HG02973 (cell line): ENCODE data around the gene OR10V1.

ENCODE experiments used
- ATAC-seq: cut with Tn5 transposase; IDR thresholded peaks from one replicate; pipeline ENCODE4 v1.9.1; 2021; ENCODE audit warnings: moderate library complexity; ENCODE audit not compliant: unreplicated experiment

OR10V1 gene, protein sequence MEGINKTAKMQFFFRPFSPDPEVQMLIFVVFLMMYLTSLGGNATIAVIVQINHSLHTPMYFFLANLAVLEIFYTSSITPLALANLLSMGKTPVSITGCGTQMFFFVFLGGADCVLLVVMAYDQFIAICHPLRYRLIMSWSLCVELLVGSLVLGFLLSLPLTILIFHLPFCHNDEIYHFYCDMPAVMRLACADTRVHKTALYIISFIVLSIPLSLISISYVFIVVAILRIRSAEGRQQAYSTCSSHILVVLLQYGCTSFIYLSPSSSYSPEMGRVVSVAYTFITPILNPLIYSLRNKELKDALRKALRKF

GRCh38 chr11:59713745-59714144 is at the start of gene OR10V1:
Gene OR10V1 (minus strand): TSS chr11:59713845. CDS start chr11:59713845, 0 bp downstream.
- ATAC-seq = no peak

DNA sequence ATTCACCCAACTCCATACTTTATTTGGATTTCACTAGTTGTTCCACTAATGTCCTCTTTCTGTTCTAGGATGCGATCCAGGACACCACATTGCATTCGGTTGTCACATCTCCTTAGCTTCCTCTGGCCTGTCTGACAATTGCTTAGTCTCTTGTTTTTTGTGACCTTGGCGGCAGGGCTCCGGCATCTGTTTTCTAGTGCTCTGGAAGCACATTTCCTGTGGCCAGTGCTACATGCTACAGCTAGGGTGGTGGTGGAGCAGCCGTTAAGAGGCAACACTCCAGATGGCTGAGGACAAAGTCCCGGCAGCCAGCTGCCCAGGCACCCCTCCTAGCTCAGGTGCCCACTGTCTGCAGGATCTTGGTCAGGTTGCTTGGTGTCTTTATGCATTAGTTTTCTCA is 48.3 kb upstream of the OR10V1 start:
- no peak for ATAC-seq

- no peak for ATAC-seq
These were observed 47.1 kb upstream of the OR10V1 start for GRCh38 chr11:59760771-59761170.

GRCh38 chr11:59759900-59760299 is 46.3 kb upstream of the OR10V1 start:
- ATAC-seq = no peak

- ATAC-seq = no peak
These were observed 44.9 kb upstream of the OR10V1 start for GRCh38 chr11:59758401-59759037.

DNA sequence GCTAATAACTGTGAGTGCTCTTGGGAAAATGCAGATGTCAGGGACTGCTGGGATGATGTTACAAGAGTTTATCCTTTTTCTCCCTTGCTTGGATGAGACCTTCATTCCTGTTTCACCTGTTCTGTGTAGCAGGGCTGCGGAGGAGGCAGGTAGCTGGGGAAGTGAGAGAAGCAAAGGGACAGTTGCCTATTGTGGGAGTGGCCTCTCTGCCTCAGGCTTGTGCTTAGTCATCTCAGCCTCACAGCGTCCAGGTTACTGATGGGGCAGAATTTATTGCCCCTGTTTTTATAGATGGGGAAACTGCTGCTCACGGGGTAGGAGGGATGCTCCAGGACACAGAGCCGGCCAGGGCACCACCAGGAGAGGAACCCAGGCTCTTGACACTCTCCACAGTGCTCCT is 43.2 kb upstream of the OR10V1 start:
- no peak for ATAC-seq

DNA sequence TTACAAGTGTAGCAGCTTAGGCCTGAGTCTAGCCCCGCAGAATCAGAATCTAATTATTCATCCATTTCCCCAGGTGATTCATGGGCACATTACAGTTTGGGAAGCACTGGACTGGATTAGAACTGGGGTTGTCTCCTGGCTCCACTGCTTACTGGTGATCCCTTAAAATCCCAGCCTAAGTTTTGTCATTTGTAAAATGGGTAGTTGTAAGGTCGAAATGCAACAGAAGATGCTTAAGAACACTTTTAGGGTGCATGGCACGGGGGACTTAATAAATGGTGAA is 42.9 kb upstream of the OR10V1 start:
- ATAC-seq = no peak

DNA sequence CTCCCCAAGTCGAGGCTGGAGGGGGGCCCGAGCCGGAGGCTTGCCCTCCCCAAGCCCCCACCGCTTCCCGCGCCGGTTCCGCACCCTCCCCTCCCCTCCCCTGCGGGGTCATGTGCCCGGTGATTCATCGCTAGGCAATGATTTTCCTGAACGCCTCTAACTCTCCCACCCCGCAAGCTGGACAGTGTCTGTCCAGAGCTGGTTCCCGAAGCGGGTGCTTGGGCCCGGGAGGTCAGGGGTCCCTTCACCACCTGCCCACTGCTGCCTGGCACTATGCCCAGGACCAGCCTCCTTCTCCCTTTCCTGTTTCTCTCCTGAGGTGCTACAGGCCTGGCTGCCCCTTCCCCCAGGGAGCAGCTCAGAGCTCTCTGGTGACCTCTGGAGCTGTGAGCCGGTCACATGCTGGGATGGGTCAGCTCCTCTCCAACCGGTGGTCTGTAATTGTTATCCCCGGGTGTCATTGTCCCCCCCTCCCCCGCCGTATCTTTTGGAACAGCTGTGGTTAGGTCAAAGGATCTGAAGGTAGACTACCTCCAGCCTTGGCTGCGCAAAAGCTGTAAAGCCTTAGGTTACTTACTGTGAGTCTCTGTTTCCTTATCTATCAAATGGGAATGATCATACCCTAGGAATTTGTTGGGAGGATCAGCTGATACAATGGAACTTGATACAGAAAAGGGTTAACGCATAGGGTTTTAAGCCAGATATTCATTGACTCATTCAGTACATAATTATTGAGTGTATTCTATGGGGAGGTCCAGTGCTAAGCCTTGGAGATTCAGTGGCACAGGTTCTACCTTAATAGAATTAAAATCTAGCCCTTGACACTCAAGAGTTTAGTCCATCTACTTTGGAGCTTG is 42.3 kb upstream of the OR10V1 start:
- ATAC-seq = no peak

- peak; percentile 75 for ATAC-seq
These were observed 41.4 kb upstream of the OR10V1 start, which contains the start of gene STX3 for GRCh38 chr11:59754859-59755700. Gene STX3 (plus strand): TSS chr11:59755376. CDS start chr11:59755606, 230 bp downstream.

- peak; percentile 19 for ATAC-seq
These were observed 40.8 kb upstream of the OR10V1 start for GRCh38 chr11:59754494-59754858.

- peak; percentile 69 for ATAC-seq
These were observed 40.2 kb upstream of the OR10V1 start for GRCh38 chr11:59753650-59754493.

GRCh38 chr11:59746111-59746510 is 32.5 kb upstream of the OR10V1 start:
- no peak for ATAC-seq

- ATAC-seq = no peak
These were observed 17.4 kb upstream of the OR10V1 start for GRCh38 chr11:59730896-59731565.

- no peak for ATAC-seq
These were observed 16.2 kb upstream of the OR10V1 start for GRCh38 chr11:59729834-59730233.

- ATAC-seq = no peak
These were observed 15.3 kb upstream of the OR10V1 start for GRCh38 chr11:59728913-59729312.

GRCh38 chr11:59728154-59728553 is 14.5 kb upstream of the OR10V1 start:
- ATAC-seq = no peak

DNA sequence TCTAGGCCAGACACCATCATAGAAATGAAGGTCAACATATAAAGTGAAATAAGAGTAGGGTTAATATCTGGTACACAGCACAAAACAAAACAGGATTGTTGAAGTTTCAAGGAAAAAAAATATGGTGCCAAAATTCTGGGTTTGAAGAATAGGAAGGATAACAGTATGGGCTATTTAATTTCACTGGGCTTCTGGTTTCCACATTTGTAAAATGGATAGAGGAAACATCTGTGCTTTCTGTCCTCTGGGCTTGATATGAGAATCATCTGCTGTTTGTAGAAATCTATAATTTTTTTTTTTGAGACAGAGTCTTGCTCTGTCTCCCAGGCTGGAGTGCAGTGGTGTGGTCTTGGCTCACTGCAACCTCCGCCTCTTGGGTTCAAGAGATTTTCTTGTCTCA is 13.8 kb upstream of the OR10V1 start:
- no peak for ATAC-seq

GRCh38 chr11:59724066-59724465 is 10.4 kb upstream of the OR10V1 start:
- ATAC-seq = no peak

DNA sequence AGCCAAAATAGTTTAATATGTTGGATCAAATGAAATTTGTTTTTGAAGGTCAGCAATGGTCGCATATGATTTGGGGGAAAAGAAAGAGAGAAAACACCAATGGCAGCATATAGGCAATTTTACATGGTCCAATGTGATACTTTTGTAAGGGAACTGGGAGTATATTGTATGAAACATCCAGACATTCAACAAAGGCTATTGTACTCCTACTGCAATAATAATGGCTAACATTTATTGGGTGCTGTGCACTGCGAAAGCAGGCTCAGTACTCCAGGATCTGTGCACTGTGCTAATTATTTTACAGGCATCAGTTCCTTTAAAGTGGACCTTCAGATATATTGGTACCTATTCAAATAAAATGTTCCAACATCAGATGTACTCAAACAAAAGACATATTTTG is 5.9 kb upstream of the OR10V1 start:
- no peak for ATAC-seq

DNA sequence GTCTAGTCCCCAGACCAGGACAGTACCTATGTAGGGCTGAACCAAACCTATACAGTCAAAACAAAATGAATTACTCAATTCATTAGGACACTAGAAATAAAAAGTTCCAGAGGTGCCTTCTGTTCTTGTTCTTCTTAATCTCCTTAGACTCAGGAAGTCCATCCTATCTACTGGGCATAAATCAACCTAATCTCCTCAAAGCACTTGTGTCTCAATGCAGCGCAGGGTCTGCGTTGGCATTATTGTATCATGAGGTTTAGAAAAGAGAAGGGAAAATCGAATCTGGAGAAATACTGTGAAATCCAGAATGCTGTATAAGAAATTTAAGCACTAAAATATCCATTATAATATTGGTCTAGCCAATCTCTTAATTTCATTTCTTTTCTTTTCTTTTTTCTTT is 2.4 kb upstream of the OR10V1 start:
- no peak for ATAC-seq
